H1 (cell line): ENCODE data around the gene CA10. TPM values are rescaled to one million over a fixed set of nuclear protein-coding genes. Genes with fewer than 3 reads are reported as not detected.

ENCODE experiments used
- CTCF ChIA-PET: fragments of 300-600 bp; sonication (Branson Sonifier 250); formaldehyde crosslinking; loops from one replicate; lab custom pipeline; 2021; ENCODE audit not compliant: partially characterized antibody; lab: Charles Lee
- POLR2A ChIA-PET: fragments of 300-600 bp; sonication (Branson Sonifier 250); formaldehyde crosslinking; loops from one replicate; lab custom pipeline; 2021; ENCODE audit warnings: inconsistent platforms; ENCODE audit not compliant: partially characterized antibody; lab: Charles Lee
- DNase-seq, 2 experiments: peaks; one replicate each; pipeline versions ENCODE4 v3.0.0 to v3.0.0-alpha.2; 2010 to 2022; ENCODE audit warnings: low spot score in 2 of 2, low read depth in 1 of 2, mixed read lengths in 1 of 2
- FAIRE-seq: peaks from 2 replicates; lab custom pipeline; 2011; peaks lifted over from hg19 to GRCh38; lab: Jason Lieb, UNC
- H2AFZ ChIP-seq: 2 replicates; pipeline ENCODE4 v1.8.1; 2012; ENCODE audit warnings: low read length, inconsistent platforms
- H2AK5ac ChIP-seq: 2 replicates; pipeline ENCODE4 v1.6.1; 2013; ENCODE audit warnings: low read depth, low read length
- H2BK120ac ChIP-seq: replicated peaks from 2 replicates; pipeline ENCODE3; 2013; ENCODE audit warnings: low read depth, low read length, inconsistent platforms
- H2BK12ac ChIP-seq: 2 replicates; pipeline ENCODE4 v1.6.1; 2013; ENCODE audit warnings: low read depth, low read length
- H2BK15ac ChIP-seq: 2 replicates; pipeline ENCODE4 v1.6.1; 2013; ENCODE audit warnings: low read length
- H2BK20ac ChIP-seq: 2 replicates; pipeline ENCODE4 v1.6.1; 2013; ENCODE audit warnings: low read length
- H2BK5ac ChIP-seq: 2 replicates; pipeline ENCODE4 v1.6.1; 2013; ENCODE audit warnings: low read depth, low read length
- H3K14ac ChIP-seq: 2 replicates; pipeline ENCODE4 v1.6.1; 2013; ENCODE audit warnings: inconsistent platforms; ENCODE audit not compliant: insufficient read length
- H3K18ac ChIP-seq: 2 replicates; pipeline ENCODE4 v1.6.1; 2013; ENCODE audit warnings: low read length; ENCODE audit errors: extremely low read depth
- H3K23ac ChIP-seq: 2 replicates; pipeline ENCODE4 v1.6.1; 2013; ENCODE audit warnings: inconsistent platforms; ENCODE audit not compliant: insufficient read length
- H3K23me2 ChIP-seq: 2 replicates; pipeline ENCODE4 v1.6.1; 2013; ENCODE audit warnings: low read depth, low read length
- H3K27ac ChIP-seq: 2 replicates; pipeline ENCODE4 v1.6.1; 2011; ENCODE audit warnings: low read depth, low read length, inconsistent platforms
- H3K27me3 ChIP-seq, 4 experiments: replicated peaks in 1 of 4; 1 replicate in 1 of 4; 2 replicates in 3 of 4; pipeline versions ENCODE4 v1.6.1 to v1.8.1; 2011 to 2013; ENCODE audit warnings: low read length in 3 of 4, mild to moderate bottlenecking in 3 of 4, inconsistent platforms in 2 of 4, mixed read lengths in 2 of 4, moderate library complexity in 1 of 4; ENCODE audit not compliant: control insufficient read depth in 3 of 4, insufficient read depth in 3 of 4; ENCODE audit errors: extremely low read depth in 1 of 4
- H3K36me3 ChIP-seq, 4 experiments: 2 replicates each; pipeline versions ENCODE4 v1.6.1 to v1.8.1; 2011 to 2013; ENCODE audit warnings: mild to moderate bottlenecking in 4 of 4, low read length in 3 of 4, moderate library complexity in 2 of 4, control low read depth in 1 of 4, inconsistent platforms in 1 of 4; ENCODE audit not compliant: insufficient read depth in 4 of 4, control insufficient read depth in 2 of 4
- H3K4ac ChIP-seq: replicated peaks from 2 replicates; pipeline ENCODE3; 2013; ENCODE audit warnings: low read length, low read depth, mixed read lengths, inconsistent platforms; ENCODE audit not compliant: insufficient read length
- H3K4me1 ChIP-seq, 4 experiments: replicated peaks in 1 of 4; 1 replicate in 1 of 4; 2 replicates in 3 of 4; pipeline versions ENCODE4 v1.6.1 to v1.8.1; 2011 to 2013; ENCODE audit warnings: low read length in 3 of 4, inconsistent platforms in 2 of 4, mixed read lengths in 1 of 4; ENCODE audit not compliant: insufficient read depth in 4 of 4, control insufficient read depth in 3 of 4
- H3K4me2 ChIP-seq, 2 experiments: 2 replicates each; pipeline versions ENCODE4 v1.6.1 to v1.8.1; 2011 to 2013; ENCODE audit warnings: low read depth in 2 of 2, low read length in 2 of 2, control low read depth in 1 of 2, inconsistent platforms in 1 of 2, mild to moderate bottlenecking in 1 of 2; ENCODE audit not compliant: insufficient read depth in 1 of 2
- H3K4me3 ChIP-seq, 4 experiments: fragments of 200-600, 300-600 bp in 1 of 4; sonication (generic), shearing (Covaris generic), sonication (Bioruptor Twin) in 1 of 4; 2 replicates each; pipeline versions ENCODE4 v1.5.1 to v1.8.1; 2011 to 2016; ENCODE audit warnings: low read length in 4 of 4, low read depth in 3 of 4, control low read depth in 2 of 4, inconsistent platforms in 2 of 4, mild to moderate bottlenecking in 2 of 4, mixed read lengths in 1 of 4, moderate library complexity in 1 of 4; ENCODE audit not compliant: insufficient read depth in 2 of 4; ENCODE audit errors: extremely low read depth in 1 of 4
- H3K56ac ChIP-seq: replicated peaks from 2 replicates; pipeline ENCODE3; 2013; ENCODE audit warnings: low read depth, mild to moderate bottlenecking, mixed read lengths, low read length, inconsistent platforms; ENCODE audit not compliant: insufficient read length
- H3K79me1 ChIP-seq: 2 replicates; pipeline ENCODE4 v1.6.1; 2013; ENCODE audit warnings: low read depth, low read length, control low read depth
- H3K79me2 ChIP-seq, 2 experiments: 2 replicates each; pipeline versions ENCODE4 v1.6.1 to v1.8.1; 2012 to 2013; ENCODE audit warnings: low read length in 2 of 2, mild to moderate bottlenecking in 2 of 2, inconsistent platforms in 1 of 2; ENCODE audit not compliant: insufficient read depth in 2 of 2, control insufficient read depth in 1 of 2
- H3K9ac ChIP-seq, 4 experiments: replicated peaks in 1 of 4; 1 replicate in 1 of 4; 2 replicates in 3 of 4; pipeline versions ENCODE4 v1.6.1 to v1.8.1; 2011 to 2013; ENCODE audit warnings: low read depth in 3 of 4, low read length in 3 of 4, control low read depth in 2 of 4, mild to moderate bottlenecking in 2 of 4, moderate library complexity in 2 of 4, inconsistent platforms in 1 of 4; ENCODE audit errors: extremely low read depth in 1 of 4
- H3K9me3 ChIP-seq, 2 experiments: 2 replicates each; pipeline versions ENCODE4 v1.6.1 to v1.8.1; 2012 to 2013; ENCODE audit warnings: mild to moderate bottlenecking in 2 of 2, moderate library complexity in 2 of 2, control low read depth in 1 of 2, inconsistent platforms in 1 of 2, low read depth in 1 of 2, low read length in 1 of 2, mixed read lengths in 1 of 2; ENCODE audit not compliant: insufficient read depth in 2 of 2
- H4K20me1 ChIP-seq, 2 experiments: replicated peaks in 1 of 2; 2 replicates each; pipeline versions ENCODE3 to v1.8.1; 2011 to 2013; ENCODE audit warnings: inconsistent platforms in 2 of 2, low read length in 2 of 2, mild to moderate bottlenecking in 1 of 2; ENCODE audit not compliant: insufficient read depth in 2 of 2, control insufficient read depth in 1 of 2
- H4K5ac ChIP-seq: 2 replicates; pipeline ENCODE4 v1.6.1; 2013; ENCODE audit warnings: low read length, low read depth, mixed read lengths, inconsistent platforms; ENCODE audit not compliant: insufficient read length
- H4K8ac ChIP-seq: 2 replicates; pipeline ENCODE4 v1.8.0; 2013; ENCODE audit warnings: mild to moderate bottlenecking, moderate library complexity, low read length, inconsistent platforms; ENCODE audit not compliant: insufficient read depth; ENCODE audit errors: extremely low read depth
- H4K91ac ChIP-seq: replicated peaks from 2 replicates; pipeline ENCODE3; 2013; ENCODE audit warnings: low read length, mixed read lengths, inconsistent platforms; ENCODE audit not compliant: insufficient read length
- BACH1 ChIP-seq: IDR thresholded peaks from 2 replicates; pipeline ENCODE4 v1.6.1; 2012; ENCODE audit warnings: low read length, improper control_type of control experiment
- CBX8 ChIP-seq: fragments of 300-800, 300-1000 bp; sonication (generic); IDR thresholded peaks from 2 replicates; pipeline ENCODE4 v1.7.1; 2016; ENCODE audit warnings: low read depth, low read length, borderline replicate concordance
- CHD1 ChIP-seq: IDR thresholded peaks from 2 replicates; pipeline ENCODE4 v1.6.1; 2012; ENCODE audit warnings: low read depth, low read length, improper control_type of control experiment
- EZH2 ChIP-seq: fragments of 200-600 bp; sonication (generic); IDR thresholded peaks from 2 replicates; pipeline ENCODE4 v1.7.1; 2012; ENCODE audit warnings: low read depth, mild to moderate bottlenecking, moderate library complexity, low read length, inconsistent platforms; ENCODE audit not compliant: severe bottlenecking
- FOSL1 ChIP-seq: IDR thresholded peaks from 2 replicates; pipeline ENCODE4 v1.6.1; 2011; ENCODE audit warnings: mild to moderate bottlenecking, low read depth, low read length, moderate library complexity; ENCODE audit not compliant: insufficient read depth
- GABPA ChIP-seq: IDR thresholded peaks from 2 replicates; pipeline ENCODE4 v1.6.1; 2011; ENCODE audit warnings: mild to moderate bottlenecking, low read length, moderate library complexity, borderline replicate concordance; ENCODE audit not compliant: insufficient read depth
- GTF2F1 ChIP-seq: IDR thresholded peaks from 2 replicates; pipeline ENCODE4 v1.6.1; 2012; ENCODE audit warnings: low read depth, low read length, improper control_type of control experiment, borderline replicate concordance
- KDM1A ChIP-seq: fragments of 200-600, 300-600 bp; sonication (generic); IDR thresholded peaks from 2 replicates; pipeline ENCODE4 v1.7.1; 2016; ENCODE audit warnings: mild to moderate bottlenecking, low read length, borderline replicate concordance
- SP1 ChIP-seq: IDR thresholded peaks from 2 replicates; pipeline ENCODE4 v1.6.1; 2011; ENCODE audit warnings: low read depth, low read length
- SP4 ChIP-seq: IDR thresholded peaks from 2 replicates; pipeline ENCODE4 v1.6.1; 2012; ENCODE audit warnings: low read length, inconsistent platforms
- SRF ChIP-seq: IDR thresholded peaks from 2 replicates; pipeline ENCODE4 v1.6.1; 2011; ENCODE audit warnings: mild to moderate bottlenecking, low read depth, low read length, moderate library complexity
- TAF7 ChIP-seq: optimal IDR thresholded peaks from 2 replicates; pipeline ENCODE3; 2011; ENCODE audit warnings: low read depth, mild to moderate bottlenecking, inconsistent platforms, low read length, moderate library complexity, borderline replicate concordance
- TBP ChIP-seq: IDR thresholded peaks from 2 replicates; pipeline ENCODE4 v1.6.1; 2011; ENCODE audit warnings: low read depth, low read length, improper control_type of control experiment
- TCF12 ChIP-seq: IDR thresholded peaks from 2 replicates; pipeline ENCODE4 v1.6.1; 2011; ENCODE audit warnings: low read depth, mild to moderate bottlenecking, low read length
- WGBS, 2 experiments: shearing (Covaris generic) in 1 of 2; methylation state at CpG; one replicate each; pipeline versions ENCODE4 v1.1.6 to v1.1.7; 2013 to 2015; ENCODE audit warnings: low lambda C conversion rate in 2 of 2, mixed read lengths in 2 of 2, inconsistent platforms in 1 of 2, low coverage in 1 of 2, missing lambda C conversion rate in 1 of 2; ENCODE audit not compliant: insufficient replicate concordance in 2 of 2, insufficient coverage in 1 of 2, insufficient read length in 1 of 2; ENCODE audit errors: extremely low coverage in 1 of 2, missing lambda C conversion rate in 1 of 2; 5-methylcytosine and 5-hydroxymethylcytosine counted together
- polyA plus RNA-seq, 7 experiments: library from polyadenylated mRNA; depleted of rRNA in 3 of 7; stranded (reverse) in 5 of 7; unstranded in 2 of 7; fragments of >200 nt in 5 of 7; fragments of 200-250 nt in 2 of 7; gene quantifications; 1 replicate in 5 of 7; 2 replicates in 1 of 7; 4 replicates in 1 of 7; pipeline versions ENCODE4 v1.2.1 to v1.2.3, GENCODE V29; 2011 to 2013; ENCODE audit warnings: missing spikeins in 2 of 7, mixed read lengths in 2 of 7
- total RNA-seq: library from RNA; stranded (reverse); fragmentation: NEBNext Ultra II Directional; extraction: Animal tissue kit (Norgen Biotek cat#: 25700); gene quantifications from 2 replicates; pipeline ENCODE4 v1.2.1, GENCODE V29; 2021

The CA10 gene
- total and polyA plus RNA-seq, 2 of the 8 experiments (the other 6 are each of a cell fraction or from before 2014, with no cell fraction given): 0.60 to 0.63 TPM

GRCh38 chr17:51604299-51605020 is 554.1 kb downstream of the CA10 start:
- no peak overlapping the region for H3K14ac ChIP-seq
- no peak overlapping the region for H2BK15ac ChIP-seq
- H2BK120ac ChIP-seq: no peak overlapping the region
- H4K8ac ChIP-seq: no peak overlapping the region
- DNase-seq (no peak), FAIRE-seq (no peak)
- no peak overlapping the region for H4K5ac ChIP-seq
- H3K23me2 ChIP-seq: no peaks in the 10 kb centered on the region
- no peak overlapping the region for H3K9ac ChIP-seq
- H2BK20ac ChIP-seq: no peak overlapping the region
- H2AFZ ChIP-seq: no peak overlapping the region
- no peaks in the 10 kb centered on the region for H3K79me2 ChIP-seq
- H3K79me1 ChIP-seq: no peaks in the 10 kb centered on the region
- no peak overlapping the region for H2BK5ac ChIP-seq
- peaks cover 0 to under 1% (median 0%) of the 10 kb centered on the region in 4 experiments; a peak in 1 of 7 replicates for H3K4me1 ChIP-seq
- 100% methylated on average over 2 of the region's 2 CpGs; no CpG with 5 or more reads in 1 of the 2 experiments for WGBS, 2 experiments
- no peak overlapping the region for H4K91ac ChIP-seq
- no peaks in the 10 kb centered on the region; a peak in 1 of 7 replicates for H3K27me3 ChIP-seq
- H3K23ac ChIP-seq: no peak overlapping the region
- CTCF ChIA-PET: interaction anchor here (1.2 kb wide), 1 partner anchor 36 kb away, joined by 5 read pairs; no protein-coding TSS in a partner anchor
- H3K9me3 ChIP-seq: no peaks in the 10 kb centered on the region
- no peaks in the 10 kb centered on the region for H3K36me3 ChIP-seq
- POLR2A ChIA-PET: no interaction called here
- H3K27ac ChIP-seq: no peak overlapping the region
- H3K56ac ChIP-seq: no peak overlapping the region
- H2AK5ac ChIP-seq: no peak overlapping the region
- no peak overlapping the region for H3K4me3 ChIP-seq
- no peak overlapping the region for H2BK12ac ChIP-seq
- no peak overlapping the region for H3K4ac ChIP-seq
- no peaks in the 10 kb centered on the region for H4K20me1 ChIP-seq
- H3K4me2 ChIP-seq: no peak overlapping the region
- H3K18ac ChIP-seq: no peak overlapping the region
- TF ChIP-seq TBP (no peak), TAF7 (no peak), KDM1A (no peak), BACH1 (no peak), GABPA (no peak), CHD1 (no peak), SP4 (no peak), TCF12 (no peak), EZH2 (no peak), SRF (no peak), GTF2F1 (no peak), CBX8 (no peak), SP1 (no peak), FOSL1 (no peak)
